ENCODE results near the gene ARID5B. TPM values are rescaled to one million over a fixed set of nuclear protein-coding genes. Genes with fewer than 3 reads are reported as not detected.

Gene ARID5B
- total RNA-seq, 1 donor from 2014 or later = 29.8 TPM

- no peaks in the 10 kb centered on the region for H3K36me3 ChIP-seq
- DNase-seq (no peak), ATAC-seq (no peak)
- H3K9me3 ChIP-seq = no peaks in the 10 kb centered on the region
- no peaks in the 10 kb centered on the region for H3K27me3 ChIP-seq (ENCODE audit: low read depth)
- TF ChIP-seq CTCF (IDR thresholded peaks at IDR 0.05) = no peak
- intact Hi-C loops (cut with DNase I) = no loop called here
- H3K4me1 ChIP-seq = no peaks in the 10 kb centered on the region
- no peak overlapping the region for H3K27ac ChIP-seq
- H3K4me3 ChIP-seq = no peak overlapping the region
These were observed 232.1 kb downstream of the ARID5B start for GRCh38 chr10:62133618-62134017.

GRCh38 chr10:62136931-62137330, 235.4 kb downstream of the ARID5B start:
- ATAC-seq = no peak
- H3K27ac ChIP-seq = no peak overlapping the region
- H3K4me3 ChIP-seq = no peak overlapping the region
- intact Hi-C loops (cut with DNase I) = no loop called here
- H3K27me3 ChIP-seq (ENCODE audit: low read depth) = no peaks in the 10 kb centered on the region
- no peak for TF ChIP-seq CTCF (IDR thresholded peaks at IDR 0.05)
- H3K4me1 ChIP-seq = no peaks in the 10 kb centered on the region
- no peaks in the 10 kb centered on the region for H3K36me3 ChIP-seq
- DNase-seq = no peak
- no peaks in the 10 kb centered on the region for H3K9me3 ChIP-seq

Other genes with a start within 250 kb of the ARID5B start
- 3.5 TPM for gene CABCOCO1, start 238.8 kb upstream of the ARID5B start, total RNA-seq